Stimulated activated CD8-positive, alpha-beta memory T cell treated with anti-CD3 and anti-CD28 coated beads, Interleukin-15, amount 100 ng/mL, for 4 hours (primary cell): ENCODE measurements around the gene FSCN2.
"Not testable (repeated sequence)": the region's sequence is repeated elsewhere in the genome, so short reads cannot be mapped to it uniquely, and the experiment has no call there.

Experiments used
- DNase-seq, 2 donors: peaks; one replicate each; pipeline ENCODE4 v3.0.0-alpha.2; 2020; ENCODE audit warnings: low read depth in 2 of 2

FSCN2 gene

DNA sequence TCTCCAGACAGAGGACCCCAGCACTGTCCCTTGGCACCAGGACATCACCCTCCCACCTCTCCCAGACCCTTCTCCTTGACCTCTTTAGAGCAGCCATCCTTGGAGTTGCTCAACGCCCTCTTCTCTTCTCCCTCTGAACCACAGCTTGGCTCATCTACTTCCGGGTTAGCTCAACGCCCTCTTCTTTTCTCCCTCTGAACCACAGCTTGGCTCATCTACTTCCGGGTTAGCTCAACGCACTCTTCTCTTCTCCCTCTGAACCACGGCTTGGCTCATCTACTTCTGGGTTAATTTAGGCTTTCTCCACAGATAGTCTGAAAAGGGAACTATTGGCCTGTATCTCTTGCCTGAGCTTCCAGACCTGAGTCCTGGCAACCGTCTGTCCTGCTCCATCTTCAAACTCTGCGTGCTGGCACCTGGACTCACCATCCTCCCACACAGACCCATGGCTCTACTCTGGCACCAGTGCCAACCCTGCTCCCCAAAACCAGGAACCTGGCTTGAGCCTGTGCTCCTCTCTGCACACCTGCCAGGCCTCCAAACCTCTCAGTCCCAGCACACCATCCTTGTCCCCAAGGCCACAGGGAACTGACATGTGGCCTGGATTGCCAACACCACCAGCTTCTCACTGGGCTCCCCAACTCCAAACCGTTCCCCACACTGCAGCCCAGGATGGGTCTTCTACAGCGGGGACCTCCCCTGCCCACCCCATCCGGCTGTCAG lies 49.3 kb downstream of the FSCN2 start:
- no peak for DNase-seq

DNA sequence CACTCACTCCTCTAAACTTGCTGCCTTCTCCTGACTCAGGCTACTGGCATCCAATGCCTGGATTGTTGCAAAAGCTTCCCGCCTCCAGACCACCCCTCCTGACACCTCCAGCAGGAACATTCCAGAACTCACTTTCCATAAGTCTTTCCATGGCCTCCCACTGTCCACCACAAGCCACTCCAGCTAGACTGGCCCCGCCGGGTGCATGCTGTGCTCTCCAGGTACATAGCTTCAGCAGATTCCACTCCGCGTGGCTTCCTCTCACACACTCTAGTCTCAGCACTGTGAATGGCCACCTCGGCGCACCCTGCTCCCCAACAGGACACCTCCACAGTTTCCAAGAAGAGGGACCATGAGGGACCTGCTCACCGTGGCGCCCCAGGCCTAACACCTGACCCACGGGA lies 49.9 kb downstream of the FSCN2 start:
- DNase-seq, result no peak

DNA sequence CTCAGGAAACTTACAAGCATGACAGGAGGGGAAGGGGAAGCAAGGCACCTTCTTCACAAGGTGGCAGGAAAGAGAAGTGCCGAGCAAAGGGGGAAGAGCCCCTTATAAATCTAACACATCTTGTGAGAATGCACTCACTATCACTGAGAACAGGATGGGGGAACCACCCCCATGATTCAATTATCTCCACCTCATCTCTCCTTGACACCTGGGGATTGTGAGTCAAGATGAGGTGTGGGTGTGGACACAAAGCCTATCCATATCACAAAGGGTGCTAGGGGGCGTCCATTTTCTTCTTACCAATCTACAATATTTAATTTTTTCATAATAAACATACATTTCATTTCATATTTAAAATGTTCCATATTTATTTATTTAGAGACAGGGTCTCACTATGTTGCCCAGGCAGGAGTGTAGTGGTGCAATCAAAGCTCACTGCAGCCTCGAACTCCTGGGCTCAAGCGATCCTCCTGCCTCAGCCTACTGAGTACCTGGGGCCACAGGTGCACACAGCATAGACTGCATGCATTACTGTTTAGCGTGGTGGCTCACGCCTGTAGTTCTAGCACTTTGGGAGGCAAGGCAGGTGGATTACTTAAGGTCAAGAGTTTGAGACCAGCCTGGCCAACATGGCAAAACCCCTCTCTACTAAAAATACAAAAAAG lies 50.5 kb downstream of the FSCN2 start:
- DNase-seq, result no peak

DNA sequence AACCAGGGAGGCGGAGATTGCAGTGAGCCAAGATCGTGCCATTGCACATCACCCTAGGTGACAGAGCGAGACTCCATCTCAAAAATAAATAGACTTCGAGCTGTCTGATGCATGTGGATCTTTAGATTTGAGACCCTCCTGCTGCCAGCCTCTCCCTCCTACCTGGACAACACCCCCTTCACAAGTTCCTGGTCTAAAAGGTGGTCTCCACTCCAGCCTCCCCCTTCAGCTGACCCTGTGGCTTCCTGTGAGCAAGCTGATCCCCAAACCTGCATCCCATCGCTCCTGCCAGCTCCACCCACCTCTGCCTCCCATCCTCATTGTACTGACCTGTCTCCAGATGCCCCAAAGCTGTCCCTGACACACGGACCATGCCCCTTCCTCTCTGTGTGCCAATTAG lies 51.1 kb downstream of the FSCN2 start:
- no peak for DNase-seq

DNA sequence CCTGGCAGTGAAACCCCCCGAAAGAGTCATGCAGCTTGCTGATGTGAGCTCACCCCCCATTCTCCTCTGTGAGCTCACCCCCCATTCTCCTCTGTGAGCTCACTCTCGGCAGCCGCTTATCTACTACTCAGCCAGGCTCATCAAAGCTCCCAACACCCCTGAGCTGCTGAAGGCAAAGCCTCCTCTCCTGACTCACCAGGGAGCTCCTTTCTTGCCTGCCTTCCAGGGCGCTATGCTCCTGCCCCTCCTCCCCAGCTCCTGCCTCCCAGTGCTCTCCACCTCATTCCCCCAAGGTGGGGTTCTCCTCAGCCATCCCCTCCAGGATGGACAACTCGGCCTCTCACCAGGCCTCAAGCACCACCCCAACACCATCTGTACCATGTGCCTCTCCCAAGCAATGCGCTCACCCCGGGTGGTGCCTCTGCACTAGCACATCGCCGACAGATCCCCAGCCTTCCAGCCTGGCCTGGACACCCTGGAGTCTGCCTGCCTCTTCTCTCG lies 51.7 kb downstream of the FSCN2 start:
- DNase-seq, result no peak

DNA sequence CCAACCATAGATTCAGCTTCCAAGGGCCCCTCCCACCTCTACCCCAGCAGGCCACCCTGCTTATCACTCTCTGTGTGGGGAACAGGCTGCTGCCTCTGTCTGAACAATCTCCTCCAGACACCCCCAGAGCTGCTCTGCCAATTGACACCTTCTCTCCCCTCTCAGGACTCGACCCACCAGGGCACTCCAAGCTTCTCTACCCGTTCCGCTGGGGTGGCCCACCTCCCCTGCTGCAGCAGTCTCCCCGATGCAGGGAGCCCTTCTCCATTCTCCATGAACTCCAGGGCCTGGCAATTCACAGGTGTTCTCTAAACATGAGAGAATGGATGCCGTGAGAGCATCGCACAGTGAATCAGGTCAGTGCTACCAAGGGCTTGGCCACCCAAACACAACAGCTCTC lies 52.3 kb downstream of the FSCN2 start:
- DNase-seq, result no peak

DNA sequence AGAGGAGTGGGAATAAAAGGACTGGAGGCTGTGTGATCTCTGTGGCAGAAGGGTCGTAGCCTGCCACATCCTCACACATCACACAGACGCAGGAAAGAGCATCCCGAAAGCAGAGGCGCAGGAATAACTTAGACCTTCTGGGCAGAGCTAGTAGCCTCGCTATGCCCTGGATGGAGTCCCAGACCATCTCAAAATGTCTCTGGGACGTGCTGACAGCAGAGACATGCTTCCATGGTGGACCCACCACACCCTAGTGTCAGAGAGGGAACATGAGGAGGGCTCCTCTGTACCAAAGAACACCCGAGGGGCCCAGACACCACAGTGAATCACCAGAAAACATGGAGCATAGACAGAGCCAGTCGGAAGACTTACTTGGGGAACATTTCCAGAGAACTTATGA lies 53.6 kb downstream of the FSCN2 start:
- DNase-seq, result no peak

DNA sequence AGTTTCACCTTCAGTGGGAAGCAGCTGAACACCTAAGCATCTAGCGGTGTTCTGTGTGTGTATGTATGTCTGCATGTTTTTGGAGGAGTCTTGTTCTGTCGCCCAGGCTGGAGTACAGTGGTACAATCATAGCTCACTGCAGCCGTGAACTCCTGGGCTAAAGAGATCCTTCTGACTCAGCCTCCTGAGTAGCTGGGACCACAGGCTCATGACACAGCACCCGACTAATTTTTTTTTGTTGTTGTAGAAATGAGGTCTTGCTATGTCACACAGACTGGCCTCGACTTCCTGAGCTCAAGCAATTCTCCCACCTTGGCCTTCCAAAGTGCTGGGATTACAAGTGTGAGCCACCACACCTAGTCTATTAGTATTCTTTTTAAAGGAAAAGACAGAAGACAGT lies 54.2 kb downstream of the FSCN2 start:
- DNase-seq, result no peak

DNA sequence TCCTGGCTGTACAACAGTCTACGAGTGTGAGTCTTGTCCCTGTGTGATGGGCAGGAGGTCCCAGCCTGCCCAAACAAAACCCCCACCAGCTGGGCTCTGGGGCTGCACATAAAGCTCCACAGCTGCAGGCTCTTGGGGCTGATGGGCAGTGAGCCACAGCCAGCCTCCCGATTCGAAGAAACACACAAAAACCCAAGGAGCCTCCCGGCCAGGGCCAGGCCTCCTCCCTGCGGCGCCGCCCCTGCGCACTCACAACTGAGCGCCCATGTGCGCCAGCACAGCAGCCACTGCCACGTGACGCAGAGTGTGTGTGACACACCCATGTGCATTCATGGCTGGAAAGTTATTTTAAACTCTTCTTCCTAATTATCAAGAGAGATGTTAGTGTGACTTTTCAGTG lies 54.6 kb downstream of the FSCN2 start:
- no peak for DNase-seq

DNA sequence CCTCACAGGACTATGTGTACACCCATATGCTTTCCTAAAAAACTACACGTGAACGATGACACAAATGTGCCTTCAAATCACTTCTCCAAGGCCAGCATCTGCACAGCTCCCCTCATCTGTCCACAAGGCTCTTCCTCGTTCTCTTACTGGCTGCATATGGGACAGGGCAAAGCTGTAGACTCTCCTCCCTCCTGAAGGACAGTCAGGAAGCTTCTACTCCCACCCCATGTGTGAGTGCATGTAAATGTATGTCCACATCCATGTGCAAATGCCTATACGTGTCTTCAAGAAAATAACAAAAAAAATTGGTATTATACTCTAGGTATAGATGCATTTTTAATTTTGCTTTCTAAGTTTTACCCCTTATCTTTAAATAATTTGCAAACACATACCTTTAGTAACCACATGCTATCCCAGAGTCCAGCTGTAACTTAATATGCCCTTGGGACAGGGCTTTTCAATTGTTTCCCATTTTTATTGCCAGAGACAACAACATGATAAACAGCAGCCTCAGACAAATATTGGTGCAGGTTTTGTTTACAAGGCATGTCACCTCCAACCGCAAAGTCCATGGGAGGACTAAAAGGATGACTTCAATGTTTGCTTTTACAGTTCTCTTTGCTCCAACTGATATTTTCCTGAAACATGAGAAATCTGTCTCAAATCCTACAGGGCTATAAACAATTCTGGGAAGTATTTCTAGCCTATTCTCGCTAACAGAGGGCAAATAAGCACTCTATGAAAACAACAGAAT lies 55.6 kb downstream of the FSCN2 start:
- DNase-seq, result no peak

DNA sequence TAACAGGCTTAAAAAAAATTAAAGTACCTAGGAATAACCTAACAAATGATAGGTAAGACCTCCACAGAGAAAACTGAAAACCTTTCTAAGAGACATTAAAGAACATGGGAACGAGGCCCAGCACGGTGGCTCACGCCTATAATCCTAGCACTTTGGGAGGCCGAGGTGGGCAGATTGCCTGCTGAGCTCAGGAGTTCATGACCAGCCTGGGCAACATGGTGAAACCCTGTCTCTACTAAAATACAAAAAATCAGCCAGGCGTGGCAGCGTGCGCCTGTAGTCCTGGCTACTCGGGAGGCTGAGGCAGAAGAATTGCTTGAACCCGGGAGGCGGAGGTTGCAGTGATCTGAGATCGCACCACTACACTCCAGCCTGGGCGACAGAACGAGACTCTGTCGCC lies 56.6 kb downstream of the FSCN2 start:
- DNase-seq, result not testable (repeated sequence)

DNA sequence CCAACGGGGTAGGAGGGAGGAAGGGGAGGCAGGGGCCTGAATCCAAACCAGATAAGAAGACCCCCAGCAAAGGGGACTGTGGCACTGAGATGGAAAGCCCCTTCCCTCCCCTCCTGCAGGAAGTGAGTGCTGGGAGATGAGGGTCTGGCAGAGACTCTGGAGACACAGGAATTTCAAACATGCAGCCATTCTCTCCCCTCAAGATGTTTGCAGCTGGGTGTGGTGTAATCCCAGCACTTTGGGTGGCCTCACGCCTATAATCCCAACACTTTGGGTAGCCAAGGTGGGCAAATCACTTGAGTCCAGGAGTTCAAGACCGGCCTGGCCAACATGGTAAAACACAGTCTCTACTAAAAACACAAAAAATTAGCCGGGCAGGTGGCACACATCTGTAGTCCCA lies 57.9 kb downstream of the FSCN2 start:
- no peak for DNase-seq
